GDM1 (cell line): ENCODE measurements around the gene FDXR.
A peak's percentile ranks its signal among the peaks of the same experiment; 100 is the strongest.
"Not testable (repeated sequence)": the region's sequence is repeated elsewhere in the genome, so short reads cannot be mapped to it uniquely, and the experiment has no call there.

Experiments
- DNase-seq: peaks from one replicate; lab custom pipeline; 2025; lab: John Stamatoyannopoulos, UW

The FDXR gene

DNA sequence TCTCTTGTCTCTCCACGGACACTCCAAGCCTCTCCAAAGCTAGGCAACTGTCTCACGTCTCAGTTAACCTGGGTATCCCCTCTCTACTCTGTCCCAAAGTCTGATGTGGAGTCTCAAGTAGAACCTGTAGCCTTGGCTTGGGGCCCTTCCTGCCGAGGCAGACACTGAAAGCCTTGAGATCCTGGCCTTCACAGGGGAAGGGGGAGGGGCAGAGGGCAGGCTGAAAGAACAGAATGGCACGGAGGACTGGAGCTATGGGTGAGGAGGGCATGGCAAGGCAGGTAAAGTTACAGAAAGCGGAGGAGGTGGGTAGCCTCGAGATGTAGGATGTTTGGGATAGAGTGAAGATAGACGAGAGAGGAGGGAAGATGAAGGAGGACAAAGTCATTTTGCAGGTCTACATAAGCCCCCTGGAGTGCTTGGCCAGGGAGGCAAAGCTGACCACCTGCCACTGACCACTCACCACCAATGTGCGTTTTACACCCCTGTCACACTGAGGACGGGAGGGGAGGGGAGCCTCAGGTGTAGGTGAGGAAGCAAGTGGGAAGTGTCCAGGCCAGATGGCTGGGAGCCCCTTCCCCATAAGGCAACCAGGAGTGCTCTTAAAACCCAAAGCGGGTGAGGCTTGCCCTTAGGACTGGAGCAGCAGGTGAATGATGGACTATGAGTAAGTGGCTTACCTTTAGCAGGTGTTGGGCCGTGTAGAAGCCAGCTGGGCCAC lies 1.3 kb downstream of the FDXR start:
- DNase-seq, result no peak

DNA sequence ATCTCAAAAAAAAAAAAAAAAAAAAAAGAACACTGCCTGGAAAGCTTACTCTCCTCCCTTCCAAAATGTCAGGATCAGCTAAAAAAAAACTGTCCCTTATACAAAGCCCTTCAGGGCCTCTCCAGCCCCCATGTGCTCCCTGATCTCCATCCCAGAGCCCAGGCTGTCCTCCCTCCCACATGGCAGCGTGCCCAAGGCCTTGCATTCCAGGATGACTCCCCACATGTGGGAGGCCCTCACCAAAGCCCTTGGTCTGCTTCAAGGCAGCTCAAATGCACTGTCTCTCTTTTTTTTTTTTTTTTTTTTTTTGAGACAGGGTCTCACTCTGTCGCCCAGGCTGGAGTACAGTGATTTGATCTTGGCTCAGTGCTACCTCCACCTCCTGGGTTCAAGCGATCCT lies 2.3 kb downstream of the FDXR start:
- no peak for DNase-seq

DNA sequence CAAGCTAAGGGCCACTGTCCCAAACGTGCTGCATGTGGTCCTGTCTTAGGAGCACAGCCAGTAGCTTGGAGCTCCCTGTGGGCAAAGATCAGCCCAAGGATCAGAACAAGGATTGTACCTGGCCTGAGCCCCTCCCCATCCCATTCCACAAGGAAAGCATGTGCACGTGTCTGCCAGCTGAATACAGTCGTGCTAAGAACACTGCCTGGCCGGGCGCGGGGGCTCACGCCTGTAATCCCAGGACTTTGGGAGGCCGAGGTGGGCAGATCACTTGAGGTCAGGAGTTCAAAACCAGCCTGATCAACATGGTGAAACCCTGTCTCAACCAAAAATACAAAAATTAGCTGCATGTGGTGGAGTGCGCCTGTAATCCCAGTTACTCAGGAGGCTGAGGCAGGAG lies 2.8 kb downstream of the FDXR start:
- not testable (repeated sequence) for DNase-seq

DNA sequence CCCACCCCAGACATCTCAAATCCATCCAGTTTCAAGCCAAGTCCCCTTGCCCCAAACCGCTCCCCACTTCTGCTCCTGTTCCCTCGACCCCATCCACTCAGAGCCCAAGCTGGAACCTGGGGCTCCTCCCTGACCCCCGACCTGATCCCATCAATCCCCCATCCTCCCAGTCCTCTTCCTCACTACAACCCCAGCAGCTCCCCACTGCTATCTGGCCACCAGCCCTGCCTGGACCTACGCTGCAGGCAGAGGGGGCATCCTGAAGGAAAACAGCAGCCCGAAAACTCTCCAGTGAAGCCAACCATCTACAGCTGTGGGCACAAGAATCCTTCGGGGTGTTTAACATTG lies 3.9 kb downstream of the FDXR start:
- no peak for DNase-seq

DNA sequence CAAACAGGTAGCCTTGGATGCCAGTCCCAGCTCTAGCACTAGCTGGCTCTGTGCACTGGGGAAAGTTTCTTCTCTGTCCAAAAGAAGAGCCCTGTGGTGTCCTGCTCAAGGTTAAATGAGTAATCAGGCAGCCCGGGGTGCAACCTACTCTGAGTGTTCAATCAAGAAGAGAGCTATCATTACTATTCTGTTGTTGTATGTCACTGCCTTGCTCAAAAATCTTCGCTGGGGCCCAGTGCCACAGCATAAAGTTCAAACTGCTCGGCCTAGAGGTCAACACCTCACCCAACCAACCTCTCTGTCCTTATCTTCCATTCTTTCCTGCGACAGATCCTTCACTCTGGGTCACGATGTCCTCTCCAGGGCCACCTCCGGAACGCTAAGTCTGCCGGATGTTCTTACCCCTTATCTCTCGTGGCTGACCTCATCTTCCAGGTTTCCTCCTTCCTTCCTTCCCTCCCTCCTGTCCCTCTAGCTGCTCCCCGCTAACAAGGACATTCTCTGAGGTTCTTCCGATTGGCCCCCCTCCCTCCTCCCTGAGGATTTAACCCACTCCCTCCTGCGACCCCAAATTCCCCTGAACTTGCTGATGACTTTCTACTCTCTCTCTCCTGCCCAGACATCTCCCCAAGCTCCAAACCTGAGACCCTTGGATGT lies 4.4 kb downstream of the FDXR start:
- no peak for DNase-seq

GRCh38 chr17:74866198-74866835 lies 6.5 kb downstream of the FDXR start:
- DNase-seq, result no peak

GRCh38 chr17:74865504-74866197 lies 7.1 kb downstream of the FDXR start:
- no peak for DNase-seq

- peak; percentile 56 for DNase-seq
Observed at GRCh38 chr17:74864866-74865395, 7.9 kb downstream of the FDXR start.

DNA sequence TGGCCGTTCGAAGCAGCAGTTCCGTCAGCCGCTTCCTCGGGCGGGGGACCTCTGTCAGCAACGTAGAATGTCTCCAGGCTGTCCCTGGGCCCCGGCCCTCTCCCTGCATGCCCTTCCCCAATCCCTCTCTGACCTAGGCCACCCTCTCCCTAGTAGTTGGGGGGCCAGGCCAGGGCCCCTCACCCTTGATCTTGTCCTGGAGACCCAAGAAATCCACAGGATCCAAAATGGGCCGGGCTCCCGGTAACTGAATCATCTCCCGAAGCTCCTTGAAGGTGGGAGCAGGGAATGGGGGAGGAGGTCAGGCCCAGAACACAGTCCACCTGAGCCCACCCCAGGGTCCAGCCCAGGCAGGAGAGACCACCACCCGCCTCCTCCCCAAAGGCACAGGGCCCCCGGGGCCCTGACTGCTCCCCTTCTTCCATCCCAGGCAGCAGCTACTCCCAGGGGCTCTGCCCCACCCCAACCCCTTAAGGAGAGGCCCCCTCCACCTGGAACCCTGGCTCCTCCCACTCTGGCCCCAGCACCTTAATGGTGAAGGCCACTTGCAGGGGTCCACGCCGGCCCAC lies 8.4 kb downstream of the FDXR start:
- DNase-seq, result no peak

DNA sequence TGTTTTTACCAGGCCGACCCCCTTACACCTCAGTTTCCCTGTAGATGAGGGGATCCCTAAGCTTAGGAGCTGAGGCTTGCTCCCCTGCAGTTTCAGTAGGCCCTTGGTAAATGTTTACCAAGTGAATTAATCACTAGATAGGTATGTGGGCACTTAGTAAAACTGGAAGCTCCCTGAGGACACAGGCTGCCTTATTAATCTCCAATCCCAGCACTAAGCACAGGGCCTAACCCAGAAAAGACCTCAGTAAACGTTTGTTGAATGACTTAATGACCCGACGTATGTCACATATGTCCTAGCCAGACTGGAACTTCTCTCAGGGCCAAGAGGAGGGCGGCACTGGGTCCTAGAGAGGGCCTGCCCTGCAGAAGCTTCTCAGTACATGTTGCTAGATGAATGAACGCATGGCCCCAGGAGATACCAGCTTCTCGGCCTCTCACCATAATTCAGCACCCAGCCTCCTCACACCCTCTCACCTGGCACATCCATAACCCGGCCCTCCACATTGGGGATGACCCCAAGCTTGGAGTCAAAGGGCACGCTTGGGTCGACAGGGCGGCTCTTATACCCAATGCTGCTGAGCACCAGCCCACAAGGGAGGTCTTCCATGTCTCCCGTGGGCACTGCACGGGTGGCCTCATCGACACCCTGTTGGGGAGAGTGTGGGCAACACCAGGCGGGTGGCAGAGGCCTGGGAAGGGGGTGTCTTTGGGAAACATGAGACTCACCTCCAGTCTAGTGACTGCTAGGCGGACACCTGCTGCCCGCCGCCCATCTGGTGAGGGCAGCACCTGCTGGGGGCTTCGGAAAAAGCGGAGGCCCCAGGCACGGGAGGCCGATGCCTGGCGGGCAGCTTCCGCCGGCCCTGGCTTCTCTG lies 9.1 kb downstream of the FDXR start:
- DNase-seq, result no peak

GRCh38 chr17:74862919-74863318 lies 9.9 kb downstream of the FDXR start:
- no peak for DNase-seq

DNA sequence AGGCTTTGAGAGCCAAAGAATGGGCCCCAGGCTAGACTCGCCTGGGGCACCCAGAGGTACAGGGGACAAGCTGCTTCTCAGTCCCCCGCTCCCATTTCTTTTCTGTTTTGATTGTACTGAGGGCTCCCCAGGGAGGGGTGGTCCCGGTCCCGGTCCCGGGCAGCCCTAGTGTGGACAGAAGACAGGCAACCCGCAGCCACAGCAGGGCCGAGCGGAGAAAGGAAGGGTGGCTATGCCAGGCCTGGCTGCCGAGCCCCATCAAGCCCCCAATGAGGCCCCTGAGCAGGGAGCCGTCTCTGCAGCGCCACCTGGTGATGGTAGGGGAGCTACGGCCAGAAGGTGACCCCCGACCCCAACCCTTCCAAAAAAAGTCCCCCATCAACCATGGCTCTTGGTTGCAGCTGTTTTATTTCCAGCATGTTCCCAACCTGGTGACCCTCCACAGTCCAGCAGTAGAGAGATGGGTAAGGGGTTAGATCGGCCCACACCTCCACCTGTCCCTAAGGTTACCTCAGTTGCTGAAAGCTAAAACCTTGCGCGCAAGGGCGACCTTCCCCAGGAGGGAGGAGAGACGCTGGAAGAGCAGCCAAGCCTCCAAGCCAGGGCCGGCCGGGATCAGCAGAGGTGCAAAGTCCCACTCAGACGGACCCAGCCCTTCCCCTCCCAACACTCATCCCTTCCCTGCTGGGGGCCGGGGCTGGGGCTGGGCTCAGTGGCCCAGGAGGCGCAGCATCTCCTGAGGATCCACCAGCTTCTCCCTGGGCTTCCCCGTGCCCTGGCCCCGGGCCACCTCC lies 10.5 kb downstream of the FDXR start:
- DNase-seq, result peak; percentile 22

- DNase-seq, result no peak
Observed at GRCh38 chr17:74861662-74862107, 11.1 kb downstream of the FDXR start.

GRCh38 chr17:74860872-74861661 lies 11.7 kb downstream of the FDXR start:
- no peak for DNase-seq

GRCh38 chr17:74860229-74860871 lies 12.4 kb downstream of the FDXR start:
- no peak for DNase-seq

- no peak for DNase-seq
Observed at GRCh38 chr17:74859459-74860228, 13.2 kb downstream of the FDXR start, which contains the start of gene GRIN2C. Gene GRIN2C (minus strand): TSS chr17:74859885. CDS start chr17:74855092, 4,793 bp downstream.

GRCh38 chr17:74858672-74859458 lies 13.9 kb downstream of the FDXR start:
- DNase-seq, result no peak
